ENCODE measurements around the gene ALAS1. TPM values are rescaled to one million over a fixed set of nuclear protein-coding genes. Genes with fewer than 3 reads are reported as not detected.
"Not testable (repeated sequence)": the region's sequence is repeated elsewhere in the genome, so short reads cannot be mapped to it uniquely, and the experiment has no call there.

Gene ALAS1
- total and polyA plus RNA-seq, 8 donors, result 19.6 to 75.3 (median 39.1) TPM

DNA sequence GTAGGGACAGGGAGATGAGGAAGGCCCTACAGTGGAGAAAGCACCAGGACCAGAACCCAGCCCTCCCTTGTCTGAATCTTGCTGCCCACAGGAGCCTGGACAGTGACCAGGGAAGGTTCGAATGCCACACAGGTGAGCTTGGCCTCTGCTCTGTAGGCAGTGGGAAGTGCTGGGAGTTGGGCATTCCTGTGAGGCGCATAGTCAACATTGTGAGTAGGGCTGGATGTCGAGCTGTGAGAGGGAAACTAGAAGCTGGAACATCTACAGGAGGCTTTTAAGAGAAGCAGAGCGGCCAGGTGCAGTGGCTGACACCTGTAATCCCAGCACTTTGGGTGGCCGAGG is 20.3 kb upstream of the ALAS1 start:
- Histone ChIP-seq H3K4me1 (peaks cover 0 to 14% (median 11%) of the 10 kb centered on the region in 4 donors), H3K27ac (peak overlapping the region; percentile 24 to 57 (median 49)), H3K9me3 (no peaks in the 10 kb centered on the region), H3K27me3 (no peaks in the 10 kb centered on the region), H3K36me3 (no peaks in the 10 kb centered on the region), H3K4me3 (no peak overlapping the region)
- WGBS, 5 donors, result 54 to 79% (median 67%) methylated on average over 5 of the region's 5 CpGs
- TF ChIP-seq POLR2A (IDR thresholded peaks at IDR 0.05), result no peak
- no peak for TF ChIP-seq CTCF (IDR thresholded peaks at IDR 0.05)
- TF ChIP-seq POLR2AphosphoS5 (IDR thresholded peaks at IDR 0.05), result no peak
- DNase-seq, result peak in 1 of 2 donors; percentile 69
- intact Hi-C loops (cut with DNase I; ENCODE audit: low total_unique reads), result no loop called here

DNA sequence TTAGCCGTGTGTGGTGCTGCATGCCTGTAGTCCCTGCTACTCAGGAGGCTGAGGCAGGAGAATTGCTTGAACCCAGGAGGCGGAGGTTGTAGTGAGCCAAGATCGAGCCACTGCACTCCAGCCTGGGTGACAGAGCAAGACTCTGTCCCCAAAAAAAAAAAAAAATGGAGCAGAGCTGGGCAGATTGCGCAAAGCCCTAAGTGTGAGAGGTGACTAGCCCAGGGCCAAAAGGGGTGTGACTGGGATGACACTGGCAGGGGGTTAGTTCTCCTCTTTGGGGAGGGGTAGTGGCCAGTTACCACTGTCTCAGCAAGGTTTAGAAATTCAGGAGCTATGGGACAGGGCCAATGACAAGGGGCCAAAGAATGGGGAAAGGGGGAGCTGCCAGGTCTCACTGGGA is 19.8 kb upstream of the ALAS1 start:
- intact Hi-C loops (cut with DNase I; ENCODE audit: low total_unique reads), result not testable (repeated sequence)

GRCh38 chr3:52178537-52178936 is 19.4 kb upstream of the ALAS1 start:
- WGBS, 5 donors, result 92 to 100% (median 97%) methylated on average over 1 of the region's 1 CpG
- H3K9me3 ChIP-seq, result no peaks in the 10 kb centered on the region
- H3K4me3 ChIP-seq, result no peak overlapping the region
- H3K4me1 ChIP-seq, result peaks cover 0 to 14% (median 11%) of the 10 kb centered on the region in 4 donors
- TF ChIP-seq POLR2A (IDR thresholded peaks at IDR 0.05), result no peak
- TF ChIP-seq POLR2AphosphoS5 (IDR thresholded peaks at IDR 0.05), result no peak
- no peak for TF ChIP-seq EP300 (IDR thresholded peaks at IDR 0.05)
- TF ChIP-seq CTCF (IDR thresholded peaks at IDR 0.05), result no peak
- intact Hi-C loops (cut with DNase I; ENCODE audit: low total_unique reads), result no loop called here
- H3K27ac ChIP-seq, result no peak overlapping the region
- no peaks in the 10 kb centered on the region for H3K36me3 ChIP-seq
- no peaks in the 10 kb centered on the region for H3K27me3 ChIP-seq
- no peak for DNase-seq

More for the DNA sequence above, 19.8 kb upstream of the ALAS1 start:
- not testable (repeated sequence) for H3K36me3 ChIP-seq, H3K4me3 ChIP-seq, H3K27me3 ChIP-seq, H3K9me3 ChIP-seq, DNase-seq
- H3K4me1 ChIP-seq, result peaks cover 0 to 14% (median 11%) of the 10 kb centered on the region in 4 donors
- WGBS, 5 donors, result 85 to 94% (median 93%) methylated on average over 4 of the region's 4 CpGs
- peak overlapping the region in 2 of 5 donors; percentile 24 to 49 for H3K27ac ChIP-seq

GRCh38 chr3:52181543-52181942 is 16.4 kb upstream of the ALAS1 start:
- TF ChIP-seq CTCF (IDR thresholded peaks at IDR 0.05), result no peak
- no peak for TF ChIP-seq POLR2AphosphoS5 (IDR thresholded peaks at IDR 0.05)
- no peak for TF ChIP-seq POLR2A (IDR thresholded peaks at IDR 0.05)
- no peak for TF ChIP-seq EP300 (IDR thresholded peaks at IDR 0.05)

GRCh38 chr3:52182196-52182595 is 15.8 kb upstream of the ALAS1 start:
- no peak for TF ChIP-seq EP300 (IDR thresholded peaks at IDR 0.05)
- no peak for TF ChIP-seq POLR2A (IDR thresholded peaks at IDR 0.05)
- TF ChIP-seq CTCF (IDR thresholded peaks at IDR 0.05), result no peak
- no peak for TF ChIP-seq POLR2AphosphoS5 (IDR thresholded peaks at IDR 0.05)
- Histone ChIP-seq H3K4me1 (peaks cover 0 to 6% (median 4%) of the 10 kb centered on the region in 4 donors), H3K36me3 (no peaks in the 10 kb centered on the region), H3K27me3 (no peaks in the 10 kb centered on the region), H3K4me3 (no peak overlapping the region), H3K27ac (peak overlapping the region in 1 of 5 donors; percentile 20), H3K9me3 (no peaks in the 10 kb centered on the region)
- DNase-seq, result no peak
- intact Hi-C loops (cut with DNase I; ENCODE audit: low total_unique reads), result no loop called here
- 55 to 80% (median 71%) methylated on average over 1 to 5 of the region's 5 CpGs for WGBS, 5 donors

More at GRCh38 chr3:52181543-52181942, 16.4 kb upstream of the ALAS1 start:
- no peak overlapping the region for H3K4me3 ChIP-seq
- H3K36me3 ChIP-seq, result no peaks in the 10 kb centered on the region
- no peaks in the 10 kb centered on the region for H3K27me3 ChIP-seq
- no peak for DNase-seq
- intact Hi-C loops (cut with DNase I; ENCODE audit: low total_unique reads), result no loop called here
- 61 to 77% (median 70%) methylated on average over 4 of the region's 4 CpGs for WGBS, 5 donors
- no peaks in the 10 kb centered on the region for H3K9me3 ChIP-seq
- peaks cover 0 to 12% (median 10%) of the 10 kb centered on the region in 4 donors for H3K4me1 ChIP-seq
- no peak overlapping the region for H3K27ac ChIP-seq
